Glutamatergic neuron (in vitro differentiated cells): Measurements from ENCODE around the gene DNAJC4. TPM values are rescaled to one million over a fixed set of nuclear protein-coding genes. Genes with fewer than 3 reads are reported as not detected.

Experiments used
- DNase-seq: peaks from one replicate; pipeline ENCODE4 v3.0.0; 2022
- H3K27ac Mint-ChIP-seq: one replicate; pipeline ENCODE4 v1.8.0; 2020; ENCODE audit warnings: mild to moderate bottlenecking, mixed read lengths, inconsistent platforms; ENCODE audit not compliant: unreplicated experiment
- H3K27me3 Mint-ChIP-seq: one replicate; pipeline ENCODE4 v1.8.0; 2020; ENCODE audit warnings: mild to moderate bottlenecking, moderate library complexity, mixed read lengths, inconsistent platforms; ENCODE audit not compliant: unreplicated experiment
- H3K36me3 Mint-ChIP-seq: one replicate; pipeline ENCODE4 v1.8.0; 2020; ENCODE audit warnings: mild to moderate bottlenecking, mixed read lengths, inconsistent platforms; ENCODE audit not compliant: unreplicated experiment
- H3K4me1 Mint-ChIP-seq: one replicate; pipeline ENCODE4 v1.8.0; 2020; ENCODE audit warnings: mild to moderate bottlenecking, low read depth, mixed read lengths, inconsistent platforms; ENCODE audit not compliant: unreplicated experiment
- H3K4me3 Mint-ChIP-seq: one replicate; pipeline ENCODE4 v1.8.0; 2020; ENCODE audit warnings: mild to moderate bottlenecking, mixed read lengths, inconsistent platforms; ENCODE audit not compliant: unreplicated experiment
- H3K9me3 Mint-ChIP-seq: one replicate; pipeline ENCODE4 v1.8.0; 2020; ENCODE audit warnings: mild to moderate bottlenecking, moderate library complexity, mixed read lengths, inconsistent platforms; ENCODE audit not compliant: unreplicated experiment
- CTCF ChIP-seq: fragments of 200-600 bp; sonication (generic); IDR thresholded peaks from one replicate; pipeline ENCODE4 v1.5.0; 2021; ENCODE audit not compliant: partially characterized antibody, unreplicated experiment
- long read RNA-seq: library from polyadenylated mRNA; unstranded; transcript quantifications from one replicate; pipeline ENCODE4 v2.0.0, GENCODE V29; 2020; ENCODE audit not compliant: unreplicated experiment
- total RNA-seq: library from RNA; stranded (reverse); fragmentation: NEBNext Ultra II Directional; extraction: Animal tissue kit (Norgen Biotek cat#: 25700); gene quantifications from one replicate; pipeline ENCODE4 v1.2.1, GENCODE V29; 2021; ENCODE audit not compliant: unreplicated experiment

Gene DNAJC4
- total RNA-seq = 30.5 TPM
- long read RNA-seq, partial matches to known transcripts = 14 of 22 reads
- long read RNA-seq, other reads (novel, unspliced or antisense) = 6 of 22 reads

- Mint-ChIP-seq H3K4me1 (no peaks in the 10 kb centered on the region), H3K9me3 (peaks cover 3% of the 10 kb centered on the region), H3K27me3 (peaks cover 15% of the 10 kb centered on the region), H3K4me3 (peak within 1 kb of the TSS; percentile 88), H3K36me3 (no peaks in the 10 kb centered on the region), H3K27ac (peak within 1 kb of the TSS; percentile 40)
- TF ChIP-seq CTCF = no peak
- peak; percentile 89 for DNase-seq
Measured at GRCh38 chr11:64230171-64230984, at the start of gene DNAJC4. Gene DNAJC4 (plus strand): TSS chr11:64230548. CDS start chr11:64230855, 307 bp downstream.

GRCh38 chr11:64180891-64181290, 49.5 kb upstream of the DNAJC4 start:
- Mint-ChIP-seq H3K36me3 (no peaks in the 10 kb centered on the region), H3K9me3 (peaks cover 12% of the 10 kb centered on the region), H3K27me3 (peaks cover 10% of the 10 kb centered on the region), H3K4me3 (peak overlapping the region; percentile 71), H3K27ac (peak overlapping the region; percentile 80), H3K4me1 (peaks cover 22% of the 10 kb centered on the region)
- no peak for DNase-seq
- TF ChIP-seq CTCF = no peak

GRCh38 chr11:64181506-64182411, 48.6 kb upstream of the DNAJC4 start:
- TF ChIP-seq CTCF = no peak
- Mint-ChIP-seq H3K9me3 (peaks cover 14% of the 10 kb centered on the region), H3K27me3 (peaks cover 11% of the 10 kb centered on the region), H3K4me3 (peak overlapping the region; percentile 71), H3K27ac (peak overlapping the region; percentile 83), H3K36me3 (no peaks in the 10 kb centered on the region), H3K4me1 (peaks cover 22% of the 10 kb centered on the region)
- peak; percentile 83 for DNase-seq

- Mint-ChIP-seq H3K4me1 (peaks cover 22% of the 10 kb centered on the region), H3K4me3 (peak overlapping the region; percentile 97), H3K27ac (peak overlapping the region; percentile 48), H3K36me3 (no peaks in the 10 kb centered on the region), H3K27me3 (peaks cover 11% of the 10 kb centered on the region), H3K9me3 (peaks cover 5% of the 10 kb centered on the region)
- DNase-seq = no peak
- TF ChIP-seq CTCF = no peak
Measured at GRCh38 chr11:64183890-64184289, 46.5 kb upstream of the DNAJC4 start.
